Measurements from ENCODE around the gene LRG1. TPM values are rescaled to one million over a fixed set of nuclear protein-coding genes. Genes with fewer than 3 reads are reported as not detected.
A peak's percentile ranks its signal among the peaks of the same experiment; 100 is the strongest.

The LRG1 gene
- total RNA-seq, 4 donors from 2014 or later = 0.17 to 9.4 (median 0.79) TPM

- peaks cover 0 to 29% (median 0%) of the 10 kb centered on the region in 4 donors for H3K27me3 ChIP-seq
- intact Hi-C loops (cut with DNase I) = no loop called here
- no peak for DNase-seq (ENCODE audit: extremely low spot score)
- peaks cover 0 to 93% (median 17%) of the 10 kb centered on the region in 4 donors for H3K36me3 ChIP-seq
- WGBS = 88% methylated on average over 16 of the region's 18 CpGs
- peaks cover 0 to 4% (median under 1%) of the 10 kb centered on the region in 4 donors for H3K4me1 ChIP-seq
- H3K4me3 ChIP-seq = no peak overlapping the region
- H3K27ac ChIP-seq (replicated peaks in 1 of 4) = no peak overlapping the region
- no peaks in the 10 kb centered on the region for H3K9me3 ChIP-seq
- TF ChIP-seq EP300 (IDR thresholded peaks at IDR 0.05) = no peak
Observed at GRCh38 chr19:4552525-4552819, 12.6 kb upstream of the LRG1 start.

GRCh38 chr19:4550479-4551050, 10.7 kb upstream of the LRG1 start:
- TF ChIP-seq POLR2AphosphoS5 (IDR thresholded peaks at IDR 0.05) (no peak), EP300 (IDR thresholded peaks at IDR 0.05) (no peak), POLR2A (IDR thresholded peaks at IDR 0.05; ENCODE audit: low read depth) (no peak)
- TF ChIP-seq, protein P1, sequence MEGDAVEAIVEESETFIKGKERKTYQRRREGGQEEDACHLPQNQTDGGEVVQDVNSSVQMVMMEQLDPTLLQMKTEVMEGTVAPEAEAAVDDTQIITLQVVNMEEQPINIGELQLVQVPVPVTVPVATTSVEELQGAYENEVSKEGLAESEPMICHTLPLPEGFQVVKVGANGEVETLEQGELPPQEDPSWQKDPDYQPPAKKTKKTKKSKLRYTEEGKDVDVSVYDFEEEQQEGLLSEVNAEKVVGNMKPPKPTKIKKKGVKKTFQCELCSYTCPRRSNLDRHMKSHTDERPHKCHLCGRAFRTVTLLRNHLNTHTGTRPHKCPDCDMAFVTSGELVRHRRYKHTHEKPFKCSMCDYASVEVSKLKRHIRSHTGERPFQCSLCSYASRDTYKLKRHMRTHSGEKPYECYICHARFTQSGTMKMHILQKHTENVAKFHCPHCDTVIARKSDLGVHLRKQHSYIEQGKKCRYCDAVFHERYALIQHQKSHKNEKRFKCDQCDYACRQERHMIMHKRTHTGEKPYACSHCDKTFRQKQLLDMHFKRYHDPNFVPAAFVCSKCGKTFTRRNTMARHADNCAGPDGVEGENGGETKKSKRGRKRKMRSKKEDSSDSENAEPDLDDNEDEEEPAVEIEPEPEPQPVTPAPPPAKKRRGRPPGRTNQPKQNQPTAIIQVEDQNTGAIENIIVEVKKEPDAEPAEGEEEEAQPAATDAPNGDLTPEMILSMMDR (IDR thresholded peaks at IDR 0.05) = no peak
- no peaks in the 10 kb centered on the region for H3K9me3 ChIP-seq
- no peak overlapping the region for H3K4me3 ChIP-seq
- H3K4me1 ChIP-seq = no peaks in the 10 kb centered on the region
- WGBS = 87% methylated on average over 22 of the region's 26 CpGs
- intact Hi-C loops (cut with DNase I) = no loop called here
- H3K27me3 ChIP-seq = peaks cover 0 to 27% (median 0%) of the 10 kb centered on the region in 4 donors
- DNase-seq (ENCODE audit: extremely low spot score) = no peak
- H3K36me3 ChIP-seq = peaks cover 0 to 90% (median 13%) of the 10 kb centered on the region in 4 donors
- no peak overlapping the region for H3K27ac ChIP-seq (replicated peaks in 1 of 4)

DNA sequence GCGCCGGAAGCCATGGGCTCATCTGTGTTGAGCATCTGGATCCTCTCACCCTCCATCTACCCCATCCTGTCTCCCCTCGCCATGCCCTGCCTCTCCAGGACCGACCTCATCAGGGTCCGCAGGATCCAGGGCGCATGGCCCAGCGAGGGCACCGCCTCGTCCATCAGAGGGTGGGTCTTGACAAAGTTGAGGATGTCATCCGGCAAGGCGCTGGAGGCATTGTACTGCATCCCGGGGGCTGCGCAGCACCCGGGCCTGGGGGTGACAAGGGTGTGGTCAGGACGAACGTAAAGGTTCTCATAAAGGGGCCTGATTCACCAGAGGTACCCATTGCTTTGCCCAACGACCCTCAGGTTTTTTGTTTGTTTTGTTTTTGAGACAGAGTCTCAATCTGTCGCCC, 10.2 kb upstream of the LRG1 start:
- TF ChIP-seq, protein P1 (IDR thresholded peaks at IDR 0.05) = no peak
- TF ChIP-seq EP300 (IDR thresholded peaks at IDR 0.05) (no peak), POLR2A (IDR thresholded peaks at IDR 0.05; ENCODE audit: low read depth) (no peak), POLR2AphosphoS5 (IDR thresholded peaks at IDR 0.05) (no peak)
- Histone ChIP-seq H3K27ac (replicated peaks in 1 of 4) (no peak overlapping the region), H3K9me3 (no peaks in the 10 kb centered on the region), H3K4me1 (no peaks in the 10 kb centered on the region), H3K27me3 (peaks cover 0 to 27% (median 0%) of the 10 kb centered on the region in 4 donors), H3K36me3 (peaks cover 0 to 84% (median 9%) of the 10 kb centered on the region in 4 donors), H3K4me3 (no peak overlapping the region)
- intact Hi-C loops (cut with DNase I) = no loop called here
- DNase-seq (ENCODE audit: extremely low spot score) = no peak
- WGBS = 81% methylated on average over 10 of the region's 18 CpGs

DNA sequence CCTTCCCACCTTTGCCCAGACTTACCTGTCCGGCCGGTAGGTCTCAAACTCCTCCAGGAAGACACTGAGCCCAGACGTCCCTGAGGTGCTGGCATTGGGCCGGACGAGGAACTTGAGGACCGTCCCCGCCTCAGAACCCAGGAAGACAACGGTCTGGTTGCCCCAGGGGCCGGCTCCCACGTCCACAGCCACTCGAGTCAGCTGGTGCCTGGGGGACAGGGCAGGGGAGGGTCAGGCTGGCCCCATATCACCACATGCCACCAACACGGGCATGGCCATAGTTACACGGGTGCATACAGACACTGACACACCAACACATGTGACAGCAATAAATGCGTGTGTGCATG, 8.4 kb upstream of the LRG1 start:
- TF ChIP-seq, protein P1 (IDR thresholded peaks at IDR 0.05) = no peak
- no peak for TF ChIP-seq POLR2AphosphoS5 (IDR thresholded peaks at IDR 0.05)
- no peak for TF ChIP-seq POLR2A (IDR thresholded peaks at IDR 0.05; ENCODE audit: low read depth)
- no peak for TF ChIP-seq EP300 (IDR thresholded peaks at IDR 0.05)
- no peak for DNase-seq (ENCODE audit: extremely low spot score)
- Histone ChIP-seq H3K27me3 (peaks cover 0 to 27% (median 0%) of the 10 kb centered on the region in 4 donors), H3K4me1 (no peaks in the 10 kb centered on the region), H3K36me3 (peaks cover 0 to 66% (median 7%) of the 10 kb centered on the region in 4 donors), H3K27ac (replicated peaks in 1 of 4) (no peak overlapping the region), H3K9me3 (no peaks in the 10 kb centered on the region), H3K4me3 (no peak overlapping the region)
- intact Hi-C loops (cut with DNase I) = no loop called here
- 80% methylated on average over 12 of the region's 14 CpGs for WGBS

DNA sequence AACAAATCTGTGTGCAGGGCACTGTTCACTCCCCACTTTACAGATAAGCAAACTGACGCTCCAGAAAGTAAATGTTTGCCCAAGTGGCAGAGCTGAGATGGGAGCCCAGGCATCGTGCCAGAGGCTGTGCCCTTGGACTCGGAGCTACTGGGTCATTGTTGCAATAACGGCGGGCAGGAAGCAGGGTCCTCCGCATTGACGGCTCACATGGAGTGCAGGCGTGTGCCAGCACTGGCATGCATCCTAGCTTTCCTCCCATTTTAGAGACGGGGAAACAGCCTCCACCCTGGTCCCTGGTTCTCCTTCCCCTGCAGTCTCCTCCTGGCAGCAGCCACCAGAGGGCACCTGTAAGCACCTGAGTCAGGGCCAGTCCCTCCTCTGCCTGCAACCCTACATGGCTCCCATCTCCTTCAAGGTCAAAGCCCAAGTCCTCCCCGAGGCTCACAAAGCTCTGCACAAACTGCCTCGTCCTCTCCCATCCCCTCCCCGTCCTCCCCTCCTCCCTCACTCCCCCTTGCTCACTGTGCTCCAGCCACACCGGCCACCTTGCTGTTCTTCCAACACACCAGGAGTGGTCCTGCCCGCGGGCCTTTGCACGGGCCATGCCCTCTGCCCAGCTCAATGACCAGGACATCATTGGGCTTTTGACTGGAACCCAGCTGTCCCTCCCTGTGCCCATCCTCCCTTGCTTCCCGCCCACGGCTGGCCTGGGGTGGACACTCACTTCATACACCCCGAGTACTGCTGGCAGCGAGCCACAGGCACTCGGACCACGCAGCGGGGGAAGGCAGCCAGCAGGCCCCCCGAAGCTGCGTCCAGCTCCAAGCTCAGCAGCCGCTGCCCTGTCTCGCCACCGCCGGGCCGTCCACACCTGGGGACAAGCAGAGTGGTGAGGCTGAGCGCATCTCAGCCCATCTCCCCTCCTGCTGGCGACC, 7.7 kb upstream of the LRG1 start:
- WGBS = 70% methylated on average over 30 of the region's 32 CpGs
- Histone ChIP-seq H3K36me3 (peaks cover 0 to 60% (median 7%) of the 10 kb centered on the region in 4 donors), H3K4me3 (no peak overlapping the region), H3K4me1 (no peaks in the 10 kb centered on the region), H3K27me3 (peaks cover 0 to 31% (median 0%) of the 10 kb centered on the region in 4 donors), H3K9me3 (no peaks in the 10 kb centered on the region), H3K27ac (replicated peaks in 1 of 4) (no peak overlapping the region)
- TF ChIP-seq POLR2A (IDR thresholded peaks at IDR 0.05; ENCODE audit: low read depth) (no peak), EP300 (IDR thresholded peaks at IDR 0.05) (no peak), POLR2AphosphoS5 (IDR thresholded peaks at IDR 0.05) (no peak)
- TF ChIP-seq, protein P1 (IDR thresholded peaks at IDR 0.05) = peak in 1 of 3 experiments; percentile 19
- DNase-seq (ENCODE audit: extremely low spot score) = no peak
- intact Hi-C loops (cut with DNase I) = no loop called here
